HCT116 (cell line): Measurements from ENCODE around the gene TARS2. TPM values are rescaled to one million over a fixed set of nuclear protein-coding genes. Genes with fewer than 3 reads are reported as not detected.

Source experiments
- ATAC-seq: fragments of 200-7000 bp; cut with Tn5 transposase; 2 replicates; pipeline ENCODE4 v1.9.1; 2020; ENCODE audit warnings: mild to moderate bottlenecking, moderate library complexity
- BruUV-seq: library from RNA; stranded (reverse); fragments of 400-500 nt; replicated peaks from 2 replicates; lab custom pipeline; 2021; lab: Mats Ljungman, UMichigan
- CTCF ChIA-PET: fragments of 300-600 bp; sonication (Branson Sonifier 250); formaldehyde crosslinking; loops from one replicate; lab custom pipeline; 2021; ENCODE audit warnings: antibody characterized with exemption; lab: Charles Lee
- POLR2A ChIA-PET: fragments of 300-600, 350-600 bp; sonication (Branson Sonifier 250); formaldehyde crosslinking; loops from one replicate; lab custom pipeline; 2021; ENCODE audit warnings: antibody characterized with exemption; lab: Charles Lee
- RAD21 ChIA-PET, 2 experiments: fragments of 300-600 bp; sonication (Branson Sonifier 250); formaldehyde crosslinking; loops; one replicate each; lab custom pipeline; 2023; ENCODE audit warnings: low total read pairs in 2 of 2; ENCODE audit not compliant: uncharacterized antibody in 2 of 2, unreplicated experiment in 2 of 2, low non-redundant PET in 1 of 2; lab: Charles Lee
- DNase-seq: peaks from one replicate; pipeline ENCODE4 v3.0.0-alpha.2; 2010; ENCODE audit warnings: low read depth, low spot score
- H2AFZ ChIP-seq: fragments of 200-600 bp; shearing (Covaris generic), sonication (generic); 2 replicates; pipeline ENCODE4 v1.6.1; 2017; ENCODE audit warnings: low read depth, mixed run types, mixed read lengths, antibody characterized with exemption, low read length; ENCODE audit not compliant: poor library complexity, severe bottlenecking
- H3K27ac ChIP-seq: 2 replicates; pipeline ENCODE4 v1.5.1; 2012; ENCODE audit warnings: low read depth, low read length
- H3K27me3 ChIP-seq: fragments of 200-600 bp; sonication (generic); 2 replicates; pipeline ENCODE4 v1.6.1; 2016; ENCODE audit warnings: mixed run types, low read length, mixed read lengths; ENCODE audit not compliant: insufficient read depth
- H3K36me3 ChIP-seq, 2 experiments: fragments of 200-500 bp in 1 of 2; fragments of 200-600 bp in 1 of 2; sonication (Bioruptor generic) in 1 of 2; sonication (generic) in 1 of 2; 2 replicates each; pipeline versions ENCODE4 v1.5.1 to v1.6.1; 2014 to 2016; ENCODE audit warnings: low read length in 2 of 2, inconsistent platforms in 1 of 2, mixed read lengths in 1 of 2, mixed run types in 1 of 2; ENCODE audit not compliant: insufficient read depth in 2 of 2, control insufficient read depth in 1 of 2
- H3K4me1 ChIP-seq, 2 experiments: fragments of 200-600 bp in 1 of 2; sonication (generic) in 1 of 2; 2 replicates each; pipeline versions ENCODE4 v1.5.1 to v1.6.1; 2012 to 2017; ENCODE audit warnings: low read length in 2 of 2, inconsistent platforms in 1 of 2, mild to moderate bottlenecking in 1 of 2, mixed read lengths in 1 of 2, mixed run types in 1 of 2, moderate library complexity in 1 of 2; ENCODE audit not compliant: insufficient read depth in 2 of 2, control insufficient read depth in 1 of 2
- H3K4me2 ChIP-seq: fragments of 200-600 bp; sonication (generic); 2 replicates; pipeline ENCODE4 v1.6.1; 2017; ENCODE audit warnings: mixed run types, low read length, mixed read lengths
- H3K4me3 ChIP-seq, 2 experiments: fragments of 200-600 bp in 1 of 2; sonication (generic) in 1 of 2; replicated peaks in 1 of 2; 2 replicates each; pipeline ENCODE4 v1.5.1; 2011 to 2016; ENCODE audit warnings: low read length in 2 of 2, control low read depth in 1 of 2, low read depth in 1 of 2, mild to moderate bottlenecking in 1 of 2, mixed read lengths in 1 of 2, mixed run types in 1 of 2
- H3K79me2 ChIP-seq: fragments of 200-600 bp; sonication (generic); 2 replicates; pipeline ENCODE4 v1.6.1; 2017; ENCODE audit warnings: mild to moderate bottlenecking, mixed run types, low read length, moderate library complexity, mixed read lengths; ENCODE audit not compliant: insufficient read depth
- H3K9ac ChIP-seq: fragments of 200-600 bp; sonication (generic); 2 replicates; pipeline ENCODE4 v1.6.1; 2016; ENCODE audit warnings: low read length, mixed read lengths
- H3K9me2 ChIP-seq: fragments of 200-600 bp; sonication (generic), shearing (Covaris generic); 2 replicates; pipeline ENCODE4 v1.6.1; 2017; ENCODE audit warnings: mixed run types, mild to moderate bottlenecking, moderate library complexity; ENCODE audit not compliant: insufficient read depth
- H3K9me3 ChIP-seq, 2 experiments: fragments of 200-500 bp in 1 of 2; fragments of 200-600 bp in 1 of 2; sonication (Bioruptor generic) in 1 of 2; sonication (generic) in 1 of 2; 2 replicates each; pipeline ENCODE4 v1.6.1; 2014 to 2017; ENCODE audit warnings: low read length in 2 of 2, mixed read lengths in 2 of 2, inconsistent platforms in 1 of 2, low read depth in 1 of 2, mild to moderate bottlenecking in 1 of 2, mixed run types in 1 of 2, moderate library complexity in 1 of 2; ENCODE audit not compliant: control insufficient read depth in 1 of 2, insufficient read depth in 1 of 2
- H4K20me1 ChIP-seq: fragments of 200-600 bp; sonication (generic), shearing (Covaris generic); 2 replicates; pipeline ENCODE4 v1.6.1; 2017; ENCODE audit warnings: mixed run types, mild to moderate bottlenecking, moderate library complexity; ENCODE audit not compliant: insufficient read depth
- ATF3 ChIP-seq: IDR thresholded peaks from 2 replicates; pipeline ENCODE4 v1.6.1; 2012
- CBX3 ChIP-seq: IDR thresholded peaks from 2 replicates; pipeline ENCODE4 v1.6.1; 2012; ENCODE audit warnings: low read depth
- CEBPB ChIP-seq: IDR thresholded peaks from 2 replicates; pipeline ENCODE4 v1.6.1; 2012; ENCODE audit warnings: low read depth
- CTCF ChIP-seq, 3 experiments: fragments of 200-600 bp in 1 of 3; sonication (generic) in 1 of 3; IDR thresholded peaks in 2 of 3; conservative IDR thresholded peaks in 1 of 3; 2 replicates each; pipeline ENCODE4 v1.5.1; 2012 to 2017; ENCODE audit warnings: low read depth in 2 of 3, low read length in 2 of 3, antibody characterized with exemption in 1 of 3, borderline replicate concordance in 1 of 3, control low read depth in 1 of 3, mild to moderate bottlenecking in 1 of 3, mixed read lengths in 1 of 3, mixed run types in 1 of 3, moderate library complexity in 1 of 3; ENCODE audit not compliant: insufficient read depth in 1 of 3
- EGR1 ChIP-seq: IDR thresholded peaks from 2 replicates; pipeline ENCODE4 v1.6.1; 2012; ENCODE audit warnings: low read depth
- ELF1 ChIP-seq: IDR thresholded peaks from 2 replicates; pipeline ENCODE4 v1.6.1; 2012; ENCODE audit warnings: low read depth, borderline replicate concordance
- EZH2phosphoT487 ChIP-seq: fragments of 200-600 bp; IDR thresholded peaks from 2 replicates; pipeline ENCODE4 v1.6.1; 2018; ENCODE audit warnings: antibody characterized with exemption, borderline replicate concordance
- FOSL1 ChIP-seq: IDR thresholded peaks from 2 replicates; pipeline ENCODE4 v1.6.1; 2012; ENCODE audit warnings: low read depth
- JUND ChIP-seq: IDR thresholded peaks from 2 replicates; pipeline ENCODE4 v1.6.1; 2012
- POLR2A ChIP-seq: IDR thresholded peaks from 2 replicates; pipeline ENCODE4 v1.7.0; 2011; ENCODE audit warnings: borderline replicate concordance; ENCODE audit not compliant: insufficient read depth, insufficient read length; ENCODE audit errors: extremely low read depth
- POLR2AphosphoS5 ChIP-seq: IDR thresholded peaks from 2 replicates; pipeline ENCODE4 v1.6.1; 2011; ENCODE audit warnings: mild to moderate bottlenecking, low read depth, low read length, moderate library complexity
- RAD21 ChIP-seq: IDR thresholded peaks from 2 replicates; pipeline ENCODE4 v1.6.1; 2012; ENCODE audit warnings: low read depth, mild to moderate bottlenecking
- REST ChIP-seq: IDR thresholded peaks from 2 replicates; pipeline ENCODE4 v1.6.1; 2012; ENCODE audit warnings: low read depth
- SP1 ChIP-seq: IDR thresholded peaks from 2 replicates; pipeline ENCODE4 v1.6.1; 2012; ENCODE audit warnings: low read depth
- TCF7L2 ChIP-seq: IDR thresholded peaks from 2 replicates; pipeline ENCODE4 v1.7.0; 2011; ENCODE audit warnings: borderline replicate concordance, inconsistent platforms; ENCODE audit not compliant: insufficient read depth, insufficient read length; ENCODE audit errors: extremely low read depth
- ZNF274 ChIP-seq: fragments of 200-500 bp; sonication (Bioruptor generic); IDR thresholded peaks from 2 replicates; pipeline ENCODE4 v1.6.1; 2014; ENCODE audit warnings: mild to moderate bottlenecking, low read depth, low read length, inconsistent platforms
- intact Hi-C: fragments of 100-400 bp; cut with micrococcal nuclease; formaldehyde crosslinking; loops from 2 replicates; pipeline ENCODE4 v1.10.0; 2022
- total RNA-seq: library from RNA; stranded (reverse); gene quantifications from one replicate; pipeline ENCODE4 v1.2.1, GENCODE V29; 2021; ENCODE audit not compliant: unreplicated experiment

Gene TARS2
- total RNA-seq, 1 experiment from 2014 or later: 23.2 TPM

GRCh38 chr1:150543500-150544143 is 56.4 kb downstream of the TARS2 start:
- no peak overlapping the region for H2AFZ ChIP-seq
- TF ChIP-seq POLR2AphosphoS5 (no peak), ATF3 (no peak), EGR1 (no peak), REST (no peak), ELF1 (no peak), RAD21 (no peak), EZH2phosphoT487 (no peak), CBX3 (no peak), POLR2A (no peak), JUND (no peak), CEBPB (no peak), FOSL1 (no peak), ZNF274 (no peak), TCF7L2 (no peak), SP1 (no peak), CTCF (IDR thresholded peaks at IDR 0.05 in 2 of 3, conservative IDR thresholded peaks at IDR 0.05 in 1 of 3; ENCODE audit: borderline replicate concordance in 1 of 3, insufficient read depth in 1 of 3, low read depth in 2 of 3, low read length in 2 of 3) (no peak)
- intact Hi-C loops: no loop called here
- H3K4me1 ChIP-seq: peaks cover 2 to 13% of the 10 kb centered on the region in 2 experiments; a peak in 3 of 4 replicates
- no peaks in the 10 kb centered on the region for H3K27me3 ChIP-seq
- H3K9ac ChIP-seq: no peak overlapping the region
- no peak overlapping the region for H3K27ac ChIP-seq
- H3K9me3 ChIP-seq: no peaks in the 10 kb centered on the region
- DNase-seq (no peak), ATAC-seq (no peak)
- no TSS peak for BruUV-seq
- H3K79me2 ChIP-seq: no peaks in the 10 kb centered on the region
- ChIA-PET POLR2A (no interaction called here), CTCF (interaction anchor here (1.0 to 1.4 kb wide), 2 partner anchors 11 to 17 kb away, joined by 4 read pairs; no protein-coding TSS in a partner anchor), RAD21 (no interaction called here)
- no peaks in the 10 kb centered on the region for H3K36me3 ChIP-seq
- H4K20me1 ChIP-seq: no peaks in the 10 kb centered on the region
- H3K4me2 ChIP-seq: no peak overlapping the region
- no peaks in the 10 kb centered on the region for H3K9me2 ChIP-seq
- H3K4me3 ChIP-seq: no peak overlapping the region
